ENCODE results near the gene COX4I1.

Gene COX4I1

DNA sequence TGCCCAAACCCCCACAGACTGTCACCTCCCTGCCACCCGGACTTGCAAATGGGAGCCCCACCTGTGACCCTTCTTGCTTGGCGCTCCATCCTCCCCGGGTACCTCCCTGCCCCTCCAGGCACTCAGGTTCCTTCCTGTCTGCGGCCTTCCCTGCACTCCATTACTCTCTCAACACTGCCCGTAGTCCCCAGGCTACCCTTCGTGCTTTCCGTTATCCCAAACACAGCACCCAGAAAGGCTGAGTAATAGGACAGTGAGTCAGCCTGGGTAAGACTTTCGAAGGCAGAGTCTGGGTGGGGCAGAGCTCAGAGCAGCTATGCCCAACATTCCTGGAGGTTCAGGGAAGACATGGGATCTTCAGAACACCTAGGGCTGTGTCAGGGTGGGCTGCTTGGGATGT is 32.0 kb upstream of the COX4I1 start:
- Histone ChIP-seq H3K27me3 (replicated peaks; ENCODE audit: control insufficient read depth, insufficient read depth, low read length, poor library complexity, severe bottlenecking) (no peaks in the 10 kb centered on the region), H3K27ac (ENCODE audit: insufficient read depth, low read length, poor library complexity, severe bottlenecking) (no peak overlapping the region), H3K4me1 (ENCODE audit: control insufficient read depth, insufficient read depth, low read length, poor library complexity, severe bottlenecking) (no peaks in the 10 kb centered on the region), H3K36me3 (ENCODE audit: control insufficient read depth, insufficient read depth, low read length) (no peaks in the 10 kb centered on the region), H3K9me3 (ENCODE audit: control insufficient read depth, low read length) (no peaks in the 10 kb centered on the region), H3K4me3 (ENCODE audit: insufficient read depth, low read depth, low read length, poor library complexity, severe bottlenecking) (no peak overlapping the region)
- DNase-seq = no peak

DNA sequence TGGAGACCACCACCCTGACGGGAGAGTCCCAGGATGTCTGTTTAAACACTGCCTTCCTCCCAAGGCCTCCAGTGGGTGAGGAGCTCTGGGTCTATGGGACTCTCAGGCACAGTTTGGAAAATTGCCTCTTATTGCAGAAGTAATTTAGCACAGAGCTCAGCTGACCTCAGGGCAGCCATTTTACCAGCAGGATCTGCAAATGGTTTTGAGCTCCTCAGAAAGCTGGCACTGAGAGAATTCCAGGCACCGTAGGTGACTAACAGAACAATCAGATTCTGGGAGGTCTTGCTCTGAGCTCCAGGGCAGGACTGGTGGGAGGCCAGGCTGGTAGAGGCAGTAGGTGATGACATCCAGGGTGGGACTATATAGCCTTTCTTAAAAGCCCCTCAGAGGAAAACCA is 31.3 kb upstream of the COX4I1 start:
- no peak for DNase-seq
- Histone ChIP-seq H3K9me3 (ENCODE audit: control insufficient read depth, low read length) (no peaks in the 10 kb centered on the region), H3K27me3 (replicated peaks; ENCODE audit: control insufficient read depth, insufficient read depth, low read length, poor library complexity, severe bottlenecking) (no peaks in the 10 kb centered on the region), H3K27ac (ENCODE audit: insufficient read depth, low read length, poor library complexity, severe bottlenecking) (no peak overlapping the region), H3K36me3 (ENCODE audit: control insufficient read depth, insufficient read depth, low read length) (no peaks in the 10 kb centered on the region), H3K4me3 (ENCODE audit: insufficient read depth, low read depth, low read length, poor library complexity, severe bottlenecking) (no peak overlapping the region), H3K4me1 (ENCODE audit: control insufficient read depth, insufficient read depth, low read length, poor library complexity, severe bottlenecking) (no peaks in the 10 kb centered on the region)

DNA sequence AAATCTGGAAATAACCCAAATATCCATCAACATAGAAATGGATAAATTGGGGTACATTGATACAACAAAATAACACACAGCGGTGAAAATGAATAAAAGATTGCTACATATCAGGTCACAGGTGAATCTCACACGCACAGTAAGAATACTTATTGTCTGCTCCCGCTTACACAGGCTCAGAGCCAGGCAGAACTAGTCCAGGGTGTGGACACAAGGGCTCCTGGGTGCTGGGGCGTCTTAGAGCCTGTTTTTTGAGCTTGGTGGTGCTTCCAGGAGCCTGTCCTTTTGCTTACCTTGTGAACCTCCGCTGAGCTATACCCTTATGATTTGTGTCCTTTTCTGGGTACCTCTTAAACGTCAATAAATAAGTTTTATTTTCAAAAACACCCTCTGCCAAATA is 28.8 kb upstream of the COX4I1 start:
- Histone ChIP-seq H3K9me3 (ENCODE audit: control insufficient read depth, low read length) (no peaks in the 10 kb centered on the region), H3K36me3 (ENCODE audit: control insufficient read depth, insufficient read depth, low read length) (no peaks in the 10 kb centered on the region), H3K4me1 (ENCODE audit: control insufficient read depth, insufficient read depth, low read length, poor library complexity, severe bottlenecking) (no peaks in the 10 kb centered on the region), H3K4me3 (ENCODE audit: insufficient read depth, low read depth, low read length, poor library complexity, severe bottlenecking) (no peak overlapping the region), H3K27ac (ENCODE audit: insufficient read depth, low read length, poor library complexity, severe bottlenecking) (no peak overlapping the region), H3K27me3 (replicated peaks; ENCODE audit: control insufficient read depth, insufficient read depth, low read length, poor library complexity, severe bottlenecking) (no peaks in the 10 kb centered on the region)
- DNase-seq = no peak

DNA sequence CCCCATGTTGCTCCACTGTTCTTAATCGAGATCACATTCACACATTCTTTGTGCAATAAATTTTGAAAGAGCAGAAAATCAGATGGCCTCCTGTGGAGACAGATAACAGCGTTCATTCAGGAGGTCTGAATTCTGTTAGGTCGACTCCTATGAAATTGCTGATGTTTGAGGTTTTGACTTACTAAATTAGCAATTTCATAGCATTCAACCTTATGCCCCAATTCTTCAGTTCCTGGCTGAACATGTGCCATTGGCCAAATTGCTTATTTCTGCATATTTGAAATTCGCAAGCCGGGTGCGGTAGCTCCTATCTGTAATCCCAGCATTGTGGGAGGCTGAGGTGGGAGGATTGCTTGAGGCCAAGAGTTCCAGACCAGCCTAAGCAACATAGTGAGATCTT is 26.5 kb upstream of the COX4I1 start:
- DNase-seq = no peak
- no peak overlapping the region for H3K4me3 ChIP-seq (ENCODE audit: insufficient read depth, low read depth, low read length, poor library complexity, severe bottlenecking)
- H3K9me3 ChIP-seq (ENCODE audit: control insufficient read depth, low read length) = no peaks in the 10 kb centered on the region
- H3K27me3 ChIP-seq (replicated peaks; ENCODE audit: control insufficient read depth, insufficient read depth, low read length, poor library complexity, severe bottlenecking) = no peaks in the 10 kb centered on the region
- H3K4me1 ChIP-seq (ENCODE audit: control insufficient read depth, insufficient read depth, low read length, poor library complexity, severe bottlenecking) = no peaks in the 10 kb centered on the region
- H3K36me3 ChIP-seq (ENCODE audit: control insufficient read depth, insufficient read depth, low read length) = peaks cover under 1% of the 10 kb centered on the region
- no peak overlapping the region for H3K27ac ChIP-seq (ENCODE audit: insufficient read depth, low read length, poor library complexity, severe bottlenecking)

DNA sequence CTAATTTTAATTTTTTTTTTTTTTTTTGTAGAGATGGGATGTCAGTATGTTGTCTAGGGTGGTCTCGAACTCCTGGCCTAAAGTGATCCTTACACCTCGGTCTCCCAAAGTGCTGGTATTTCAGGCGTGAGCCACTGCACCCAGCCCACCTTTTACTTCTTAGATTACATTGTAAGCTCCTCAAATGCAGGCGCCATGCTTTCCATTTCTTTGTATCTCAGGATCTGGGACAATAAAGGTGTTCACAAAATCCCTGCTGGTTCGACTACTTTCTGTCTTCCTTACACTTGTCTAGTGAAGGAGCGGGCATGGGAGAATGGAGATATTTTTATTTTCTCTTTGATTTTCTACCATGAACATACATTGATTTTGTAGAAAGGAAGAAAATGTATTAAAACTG is 25.4 kb upstream of the COX4I1 start:
- H3K4me3 ChIP-seq (ENCODE audit: insufficient read depth, low read depth, low read length, poor library complexity, severe bottlenecking) = no peak overlapping the region
- no peak overlapping the region for H3K27ac ChIP-seq (ENCODE audit: insufficient read depth, low read length, poor library complexity, severe bottlenecking)
- H3K4me1 ChIP-seq (ENCODE audit: control insufficient read depth, insufficient read depth, low read length, poor library complexity, severe bottlenecking) = no peaks in the 10 kb centered on the region

DNA sequence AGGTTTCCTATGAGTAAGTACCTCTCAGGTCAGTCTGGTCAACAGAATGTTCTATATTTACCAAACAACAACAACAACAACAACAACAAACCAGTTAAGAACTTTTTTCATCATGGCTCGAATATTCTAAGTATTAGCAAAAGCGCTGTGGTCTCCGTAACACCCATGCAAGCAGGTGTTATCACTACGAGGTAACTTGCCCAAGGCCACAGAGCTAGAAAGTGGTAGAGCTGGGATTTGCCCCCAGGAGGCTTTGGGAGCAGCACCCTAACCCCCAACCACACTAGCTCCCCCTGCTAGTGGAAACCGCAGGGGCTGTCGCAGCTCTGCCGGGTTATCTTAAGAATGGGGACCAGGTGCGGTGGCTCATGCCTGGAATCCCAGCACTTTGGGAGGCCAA is 24.7 kb upstream of the COX4I1 start:
- no peaks in the 10 kb centered on the region for H3K9me3 ChIP-seq (ENCODE audit: control insufficient read depth, low read length)
- H3K27ac ChIP-seq (ENCODE audit: insufficient read depth, low read length, poor library complexity, severe bottlenecking) = no peak overlapping the region
- H3K27me3 ChIP-seq (replicated peaks; ENCODE audit: control insufficient read depth, insufficient read depth, low read length, poor library complexity, severe bottlenecking) = no peaks in the 10 kb centered on the region
- H3K36me3 ChIP-seq (ENCODE audit: control insufficient read depth, insufficient read depth, low read length) = peaks cover 18% of the 10 kb centered on the region
- no peak for DNase-seq
- H3K4me1 ChIP-seq (ENCODE audit: control insufficient read depth, insufficient read depth, low read length, poor library complexity, severe bottlenecking) = no peaks in the 10 kb centered on the region
- no peak overlapping the region for H3K4me3 ChIP-seq (ENCODE audit: insufficient read depth, low read depth, low read length, poor library complexity, severe bottlenecking)

More for the DNA sequence above, 25.4 kb upstream of the COX4I1 start:
- H3K9me3 ChIP-seq (ENCODE audit: control insufficient read depth, low read length) = no peaks in the 10 kb centered on the region
- H3K27me3 ChIP-seq (replicated peaks; ENCODE audit: control insufficient read depth, insufficient read depth, low read length, poor library complexity, severe bottlenecking) = no peaks in the 10 kb centered on the region
- H3K36me3 ChIP-seq (ENCODE audit: control insufficient read depth, insufficient read depth, low read length) = peaks cover 11% of the 10 kb centered on the region
- DNase-seq = no peak

DNA sequence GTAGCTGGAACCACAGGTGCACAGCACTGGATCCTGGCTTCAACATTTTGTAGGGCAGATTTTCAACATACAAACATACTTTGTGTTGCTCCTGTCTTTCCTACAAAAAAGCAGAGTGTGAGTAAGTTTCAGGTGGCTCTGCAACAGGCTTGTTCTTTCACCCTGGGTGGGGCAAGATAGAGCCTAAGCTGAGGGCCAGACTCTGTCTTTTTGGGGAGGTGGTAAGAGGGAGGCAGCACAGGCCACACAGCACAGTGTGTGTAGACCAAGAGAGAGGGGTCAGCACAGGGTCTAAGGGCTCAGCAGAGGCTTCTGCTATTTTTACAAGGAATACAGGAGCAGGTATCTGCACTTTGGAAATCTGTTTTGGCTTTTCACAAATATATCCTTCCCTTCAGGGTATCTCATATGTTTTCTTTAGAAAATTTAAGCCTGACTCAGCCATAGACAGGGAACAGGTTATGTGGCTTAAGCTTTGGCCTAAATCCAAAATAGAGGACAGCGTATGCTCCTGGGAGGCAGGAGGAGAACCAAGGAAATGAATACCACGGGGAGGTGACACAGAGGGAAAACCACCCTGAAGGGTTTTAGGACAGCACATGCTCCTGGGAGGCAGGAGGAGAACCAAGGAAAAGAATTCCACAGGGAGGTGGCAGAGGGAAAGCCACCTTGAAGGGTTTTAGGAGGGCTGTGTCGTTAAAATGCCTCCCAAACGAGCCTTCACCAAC is 21.7 kb upstream of the COX4I1 start:
- Histone ChIP-seq H3K36me3 (ENCODE audit: control insufficient read depth, insufficient read depth, low read length) (peaks cover 45% of the 10 kb centered on the region), H3K9me3 (ENCODE audit: control insufficient read depth, low read length) (no peaks in the 10 kb centered on the region), H3K27ac (ENCODE audit: insufficient read depth, low read length, poor library complexity, severe bottlenecking) (no peak overlapping the region), H3K4me1 (ENCODE audit: control insufficient read depth, insufficient read depth, low read length, poor library complexity, severe bottlenecking) (no peaks in the 10 kb centered on the region), H3K4me3 (ENCODE audit: insufficient read depth, low read depth, low read length, poor library complexity, severe bottlenecking) (no peak overlapping the region), H3K27me3 (replicated peaks; ENCODE audit: control insufficient read depth, insufficient read depth, low read length, poor library complexity, severe bottlenecking) (no peaks in the 10 kb centered on the region)
- no peak for DNase-seq

DNA sequence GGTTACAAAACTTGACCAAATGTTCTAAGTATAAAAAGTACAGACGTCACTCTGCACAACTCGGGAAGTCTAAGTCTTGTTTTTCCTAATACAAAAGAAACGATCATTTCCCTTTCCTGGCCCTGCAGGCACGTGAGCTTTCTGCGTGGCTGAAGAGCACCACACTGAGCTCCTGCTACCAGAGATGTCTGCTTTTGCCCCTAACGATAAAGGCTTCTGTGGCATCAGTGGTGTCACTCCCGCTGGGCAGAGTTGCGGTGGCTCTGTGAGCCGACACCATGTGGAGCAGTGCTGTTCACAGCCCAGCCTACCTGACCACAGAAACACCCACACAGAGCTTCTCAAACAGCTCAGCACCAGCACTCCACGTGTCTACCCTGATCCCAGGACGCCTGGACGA is 20.6 kb upstream of the COX4I1 start:
- H3K27ac ChIP-seq (ENCODE audit: insufficient read depth, low read length, poor library complexity, severe bottlenecking) = no peak overlapping the region
- peaks cover 45% of the 10 kb centered on the region for H3K36me3 ChIP-seq (ENCODE audit: control insufficient read depth, insufficient read depth, low read length)
- no peak for DNase-seq
- no peaks in the 10 kb centered on the region for H3K27me3 ChIP-seq (replicated peaks; ENCODE audit: control insufficient read depth, insufficient read depth, low read length, poor library complexity, severe bottlenecking)
- no peaks in the 10 kb centered on the region for H3K9me3 ChIP-seq (ENCODE audit: control insufficient read depth, low read length)
- no peak overlapping the region for H3K4me3 ChIP-seq (ENCODE audit: insufficient read depth, low read depth, low read length, poor library complexity, severe bottlenecking)
- no peaks in the 10 kb centered on the region for H3K4me1 ChIP-seq (ENCODE audit: control insufficient read depth, insufficient read depth, low read length, poor library complexity, severe bottlenecking)

DNA sequence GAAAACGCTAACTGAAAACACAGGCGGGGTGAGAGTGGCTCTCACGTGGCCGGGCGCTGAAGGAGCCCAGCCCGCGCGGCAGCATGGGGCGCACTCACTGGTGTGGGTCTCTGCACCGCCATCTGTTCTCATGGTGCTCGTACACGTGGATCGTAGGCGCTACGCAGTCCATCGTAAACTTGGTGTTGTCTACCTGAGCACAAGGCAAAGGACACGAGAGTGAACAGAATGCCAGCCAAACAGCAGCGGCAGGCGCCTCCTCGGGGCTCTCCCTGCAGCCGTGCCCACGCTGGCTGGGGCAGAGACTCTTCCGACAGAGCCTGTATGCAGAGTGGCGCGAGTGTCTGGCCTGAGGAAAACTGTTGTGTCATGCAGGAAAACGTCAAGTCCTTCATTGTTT is 19.2 kb upstream of the COX4I1 start:
- H3K9me3 ChIP-seq (ENCODE audit: control insufficient read depth, low read length) = no peaks in the 10 kb centered on the region
- no peak overlapping the region for H3K4me3 ChIP-seq (ENCODE audit: insufficient read depth, low read depth, low read length, poor library complexity, severe bottlenecking)
- DNase-seq = no peak
- H3K27me3 ChIP-seq (replicated peaks; ENCODE audit: control insufficient read depth, insufficient read depth, low read length, poor library complexity, severe bottlenecking) = no peaks in the 10 kb centered on the region
- no peak overlapping the region for H3K27ac ChIP-seq (ENCODE audit: insufficient read depth, low read length, poor library complexity, severe bottlenecking)
- peaks cover 45% of the 10 kb centered on the region for H3K36me3 ChIP-seq (ENCODE audit: control insufficient read depth, insufficient read depth, low read length)
- H3K4me1 ChIP-seq (ENCODE audit: control insufficient read depth, insufficient read depth, low read length, poor library complexity, severe bottlenecking) = no peaks in the 10 kb centered on the region

DNA sequence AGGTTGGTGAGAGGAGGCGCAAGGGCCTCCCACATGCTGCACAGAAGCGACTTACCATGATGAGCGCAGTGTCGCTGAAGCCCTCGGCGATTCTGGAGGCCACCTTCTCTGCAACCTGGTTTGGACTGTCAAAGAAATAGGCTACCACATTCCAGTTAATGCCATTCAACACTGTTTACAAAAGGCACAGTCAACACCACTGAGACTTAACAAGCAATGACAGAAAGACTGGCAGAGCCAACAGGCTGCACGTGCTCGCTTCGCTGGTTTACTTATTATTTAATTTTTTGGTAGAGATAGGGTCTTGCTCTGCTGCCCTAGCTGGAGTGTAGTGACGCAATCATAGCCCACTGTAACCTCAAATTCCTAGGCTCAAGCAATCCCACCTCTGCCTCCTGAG is 18.3 kb upstream of the COX4I1 start:
- Histone ChIP-seq H3K27ac (ENCODE audit: insufficient read depth, low read length, poor library complexity, severe bottlenecking) (no peak overlapping the region), H3K4me3 (ENCODE audit: insufficient read depth, low read depth, low read length, poor library complexity, severe bottlenecking) (no peak overlapping the region), H3K36me3 (ENCODE audit: control insufficient read depth, insufficient read depth, low read length) (peaks cover 48% of the 10 kb centered on the region), H3K9me3 (ENCODE audit: control insufficient read depth, low read length) (no peaks in the 10 kb centered on the region), H3K4me1 (ENCODE audit: control insufficient read depth, insufficient read depth, low read length, poor library complexity, severe bottlenecking) (no peaks in the 10 kb centered on the region), H3K27me3 (replicated peaks; ENCODE audit: control insufficient read depth, insufficient read depth, low read length, poor library complexity, severe bottlenecking) (no peaks in the 10 kb centered on the region)
- no peak for DNase-seq

Data from effector memory CD4-positive, alpha-beta T cell (primary cell).